22Rv1 (cell line): ENCODE results near the gene OR7C1.

Source experiments
- ZFX ChIP-seq: fragments of 450-650 bp; IDR thresholded peaks from 2 replicates; pipeline ENCODE4 v1.6.1; 2017; ENCODE audit warnings: antibody characterized with exemption, borderline replicate concordance
- TF ChIP-seq, protein P1 (sequence below): fragments of 450-650 bp; IDR thresholded peaks from 2 replicates; pipeline ENCODE4 v1.5.1; 2017; ENCODE audit warnings: mild to moderate bottlenecking

DNA sequence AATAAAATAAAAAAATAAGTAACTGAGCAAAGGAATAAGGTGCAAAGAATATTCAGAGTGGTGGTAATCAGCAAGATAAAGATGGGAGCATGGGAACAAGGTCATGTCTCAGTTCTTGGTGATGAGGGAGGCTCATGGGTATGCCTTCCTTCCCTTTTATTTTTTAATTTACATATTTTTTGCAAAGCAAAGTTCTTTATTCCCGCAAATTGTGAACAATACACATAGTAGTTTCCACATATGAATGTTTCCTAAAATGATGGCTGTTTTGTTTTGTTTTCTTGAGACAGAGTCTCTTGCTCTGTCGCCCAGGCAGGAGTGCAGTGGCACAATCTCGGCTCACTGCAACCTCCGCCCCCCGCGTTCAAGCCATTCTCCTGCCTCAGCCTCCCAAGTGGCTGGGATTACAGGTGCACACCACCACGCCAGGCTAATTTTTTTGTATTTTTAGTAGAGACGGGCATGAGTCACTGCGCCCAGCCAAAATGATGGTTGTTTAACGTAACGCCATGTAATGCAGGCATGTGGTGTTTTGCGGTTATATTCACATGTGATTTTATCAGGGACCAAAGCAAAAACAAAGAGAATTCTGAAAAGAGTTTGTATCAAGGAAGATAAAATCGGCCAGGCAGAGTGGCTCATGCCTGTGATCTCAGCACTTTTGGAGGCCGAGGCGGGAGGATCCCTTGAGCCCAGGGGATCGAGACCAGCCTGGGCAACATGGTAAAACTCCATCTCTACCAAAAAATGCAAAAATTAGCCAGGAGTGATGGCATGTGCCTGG lies 52.2 kb downstream of the OR7C1 start:
- TF ChIP-seq, protein P1, sequence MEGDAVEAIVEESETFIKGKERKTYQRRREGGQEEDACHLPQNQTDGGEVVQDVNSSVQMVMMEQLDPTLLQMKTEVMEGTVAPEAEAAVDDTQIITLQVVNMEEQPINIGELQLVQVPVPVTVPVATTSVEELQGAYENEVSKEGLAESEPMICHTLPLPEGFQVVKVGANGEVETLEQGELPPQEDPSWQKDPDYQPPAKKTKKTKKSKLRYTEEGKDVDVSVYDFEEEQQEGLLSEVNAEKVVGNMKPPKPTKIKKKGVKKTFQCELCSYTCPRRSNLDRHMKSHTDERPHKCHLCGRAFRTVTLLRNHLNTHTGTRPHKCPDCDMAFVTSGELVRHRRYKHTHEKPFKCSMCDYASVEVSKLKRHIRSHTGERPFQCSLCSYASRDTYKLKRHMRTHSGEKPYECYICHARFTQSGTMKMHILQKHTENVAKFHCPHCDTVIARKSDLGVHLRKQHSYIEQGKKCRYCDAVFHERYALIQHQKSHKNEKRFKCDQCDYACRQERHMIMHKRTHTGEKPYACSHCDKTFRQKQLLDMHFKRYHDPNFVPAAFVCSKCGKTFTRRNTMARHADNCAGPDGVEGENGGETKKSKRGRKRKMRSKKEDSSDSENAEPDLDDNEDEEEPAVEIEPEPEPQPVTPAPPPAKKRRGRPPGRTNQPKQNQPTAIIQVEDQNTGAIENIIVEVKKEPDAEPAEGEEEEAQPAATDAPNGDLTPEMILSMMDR, result no peak
- no peak for TF ChIP-seq ZFX
